PFSK-1 (cell line): ENCODE results near the gene C18orf63.

ENCODE experiments used
- FOXP2 ChIP-seq: optimal IDR thresholded peaks from 2 replicates; pipeline ENCODE3; 2011; ENCODE audit warnings: borderline replicate concordance, control low read depth, inconsistent platforms; ENCODE audit not compliant: insufficient read depth; ENCODE audit errors: extremely low read length, extremely low read depth
- POLR2AphosphoS5 ChIP-seq: IDR thresholded peaks from 2 replicates; pipeline ENCODE4 v1.6.1; 2012; ENCODE audit warnings: low read depth, mild to moderate bottlenecking, control low read depth, low read length, moderate library complexity
- REST ChIP-seq, 2 experiments: IDR thresholded peaks; 2 replicates each; pipeline versions ENCODE4 v1.6.1 to v1.8.0; 2011 to 2012; ENCODE audit warnings: low read depth in 2 of 2, low read length in 2 of 2, control low read depth in 1 of 2, inconsistent platforms in 1 of 2, mild to moderate bottlenecking in 1 of 2, moderate library complexity in 1 of 2; ENCODE audit not compliant: insufficient read depth in 1 of 2
- SIN3A ChIP-seq: IDR thresholded peaks from 2 replicates; pipeline ENCODE4 v1.6.1; 2012; ENCODE audit warnings: mild to moderate bottlenecking, low read length, moderate library complexity, borderline replicate concordance; ENCODE audit not compliant: insufficient read depth
- TAF1 ChIP-seq: IDR thresholded peaks from 2 replicates; pipeline ENCODE4 v1.6.1; 2012; ENCODE audit warnings: low read length, control low read depth, borderline replicate concordance; ENCODE audit not compliant: insufficient read depth

C18orf63 gene

GRCh38 chr18:74291771-74292540, 23.7 kb upstream of the C18orf63 start, which contains the start of gene CYB5A:
Gene CYB5A (minus strand): TSS chr18:74291963. CDS start chr18:74291875, 88 bp downstream.
- peak; percentile 84 for TF ChIP-seq POLR2AphosphoS5
- peak; percentile 59; the same call in 1 of the 2 replicates for TF ChIP-seq TAF1
- no peak for TF ChIP-seq REST (IDR thresholded peaks at IDR 0.05; ENCODE audit: insufficient read depth in 1 of 2, low read depth in 2 of 2, low read length in 2 of 2)
- 0 out of 2 replicates have a peak, but pooled peaks have one; percentile 30 for TF ChIP-seq SIN3A
- TF ChIP-seq FOXP2 = no peak

GRCh38 chr18:74292541-74292858, 23.1 kb upstream of the C18orf63 start:
- TF ChIP-seq POLR2AphosphoS5 (no peak), FOXP2 (no peak), TAF1 (no peak), SIN3A (no peak), REST (IDR thresholded peaks at IDR 0.05; ENCODE audit: insufficient read depth in 1 of 2, low read depth in 2 of 2, low read length in 2 of 2) (no peak)

- TF ChIP-seq REST (IDR thresholded peaks at IDR 0.05; ENCODE audit: insufficient read depth in 1 of 2, low read depth in 2 of 2, low read length in 2 of 2) = no peak
- no peak for TF ChIP-seq FOXP2
- no peak for TF ChIP-seq POLR2AphosphoS5
- no peak for TF ChIP-seq SIN3A
- TF ChIP-seq TAF1 = no peak
These were observed 21.1 kb upstream of the C18orf63 start for GRCh38 chr18:74294526-74294925.

- TF ChIP-seq FOXP2 = no peak
- no peak for TF ChIP-seq POLR2AphosphoS5
- no peak for TF ChIP-seq TAF1
- no peak for TF ChIP-seq SIN3A
- no peak for TF ChIP-seq REST (IDR thresholded peaks at IDR 0.05; ENCODE audit: insufficient read depth in 1 of 2, low read depth in 2 of 2, low read length in 2 of 2)
These were observed 16.5 kb upstream of the C18orf63 start for GRCh38 chr18:74299162-74299561.
